Tongue (tissue), 2 donors: Measurements from ENCODE around the gene GRAPL. TPM values are rescaled to one million over a fixed set of nuclear protein-coding genes. Genes with fewer than 3 reads are reported as not detected.
"Not testable (repeated sequence)": the region's sequence is repeated elsewhere in the genome, so short reads cannot be mapped to it uniquely, and the experiment has no call there.

Experiments used
- DNase-seq: peaks from one replicate; pipeline ENCODE4 v3.0.0-alpha.2; 2015
- total RNA-seq: library from RNA; depleted of rRNA; stranded (reverse); fragments of >200 nt; gene quantifications from one replicate; pipeline ENCODE4 v1.2.3, GENCODE V29; 2014

Gene GRAPL
- total RNA-seq, 1 donor from 2014 or later: 3.9 TPM

GRCh38 chr17:19136605-19137004 lies 9.2 kb downstream of the GRAPL start:
- not testable (repeated sequence) for DNase-seq

- not testable (repeated sequence) for DNase-seq
These were observed 10.6 kb downstream of the GRAPL start for GRCh38 chr17:19137959-19138358.

- not testable (repeated sequence) for DNase-seq
These were observed 14.2 kb downstream of the GRAPL start for GRCh38 chr17:19141366-19142155.

GRCh38 chr17:19142419-19142818 lies 15.0 kb downstream of the GRAPL start:
- not testable (repeated sequence) for DNase-seq

GRCh38 chr17:19143097-19143777 lies 15.8 kb downstream of the GRAPL start:
- not testable (repeated sequence) for DNase-seq

GRCh38 chr17:19144373-19144772 lies 17.0 kb downstream of the GRAPL start:
- not testable (repeated sequence) for DNase-seq

GRCh38 chr17:19145471-19145870 lies 18.1 kb downstream of the GRAPL start:
- not testable (repeated sequence) for DNase-seq

GRCh38 chr17:19150678-19151615 lies 23.6 kb downstream of the GRAPL start:
- not testable (repeated sequence) for DNase-seq

- DNase-seq: not testable (repeated sequence)
These were observed 30.2 kb downstream of the GRAPL start for GRCh38 chr17:19157628-19158027.

- DNase-seq: not testable (repeated sequence)
These were observed 31.1 kb downstream of the GRAPL start for GRCh38 chr17:19158478-19158877.

- DNase-seq: not testable (repeated sequence)
These were observed 31.5 kb downstream of the GRAPL start for GRCh38 chr17:19158938-19159337.

- DNase-seq: not testable (repeated sequence)
These were observed 34.1 kb downstream of the GRAPL start for GRCh38 chr17:19161308-19162107.

- not testable (repeated sequence) for DNase-seq
These were observed 35.2 kb downstream of the GRAPL start for GRCh38 chr17:19162384-19163216.

GRCh38 chr17:19174422-19174821 lies 47.0 kb downstream of the GRAPL start:
- DNase-seq: not testable (repeated sequence)

GRCh38 chr17:19175410-19175809 lies 48.0 kb downstream of the GRAPL start:
- not testable (repeated sequence) for DNase-seq

GRCh38 chr17:19181040-19181875 lies 53.9 kb downstream of the GRAPL start:
- DNase-seq: not testable (repeated sequence)

GRCh38 chr17:19187883-19188869 lies 60.8 kb downstream of the GRAPL start:
- DNase-seq: not testable (repeated sequence)
